GM12878 (cell line): ENCODE data around the gene DCST1. TPM values are rescaled to one million over a fixed set of nuclear protein-coding genes. Genes with fewer than 3 reads are reported as not detected.

Source experiments
- ATAC-seq: fragments of 200-7000 bp; cut with Tn5 transposase; 3 replicates; pipeline ENCODE4 v1.9.1; 2020; ENCODE audit warnings: mild to moderate bottlenecking, moderate library complexity
- BruUV-seq: library from RNA; stranded (reverse); fragments of 400-500 nt; replicated peaks from 2 replicates; lab custom pipeline; 2021; lab: Mats Ljungman, UMichigan
- CTCF ChIA-PET: fragments of 300-600 bp; sonication (Branson Sonifier 250); formaldehyde crosslinking; extraction: SDS; loops from one replicate; lab custom pipeline; 2021; ENCODE audit warnings: inconsistent platforms; lab: Yijun Ruan, JAX
- POLR2A ChIA-PET: fragments of 350-600 bp; formaldehyde crosslinking; extraction: SDS; loops from one replicate; lab custom pipeline; 2021; ENCODE audit warnings: inconsistent platforms; lab: Charles Lee
- RAD21 ChIA-PET: fragments of 300-600 bp; sonication (Branson Sonifier 250); formaldehyde crosslinking; loops from one replicate; lab custom pipeline; 2023; ENCODE audit warnings: antibody characterized with exemption; ENCODE audit not compliant: unreplicated experiment; lab: Charles Lee
- SMC1A ChIA-PET: fragments of 300-600 bp; sonication (Branson Sonifier 250); formaldehyde crosslinking; loops from one replicate; lab custom pipeline; 2023; ENCODE audit not compliant: unreplicated experiment, uncharacterized antibody; lab: Charles Lee
- DNase-seq: peaks from one replicate; pipeline ENCODE4 v3.0.0-alpha.2; 2011; ENCODE audit warnings: low read depth, low spot score
- FAIRE-seq: peaks from 3 replicates; lab custom pipeline; 2011; peaks lifted over from hg19 to GRCh38; lab: Jason Lieb, UNC
- H2AFZ ChIP-seq: 2 replicates; pipeline ENCODE4 v1.6.0; 2011; ENCODE audit warnings: low read depth, low read length, control low read depth; ENCODE audit not compliant: control insufficient read depth
- H3K27ac ChIP-seq: 2 replicates; pipeline ENCODE4 v1.5.1; 2011; ENCODE audit warnings: control low read depth; ENCODE audit not compliant: control insufficient read depth, insufficient read depth
- H3K27me3 ChIP-seq, 2 experiments: replicated peaks in 1 of 2; 2 replicates each; pipeline versions ENCODE4 v1.6.0 to v1.6.1; 2011; ENCODE audit warnings: low read length in 1 of 2; ENCODE audit not compliant: control insufficient read depth in 2 of 2, insufficient read depth in 2 of 2
- H3K36me3 ChIP-seq, 2 experiments: 2 replicates each; pipeline ENCODE4 v1.5.1; 2011; ENCODE audit warnings: low read length in 1 of 2; ENCODE audit not compliant: control insufficient read depth in 2 of 2, insufficient read depth in 2 of 2
- H3K4me1 ChIP-seq: 2 replicates; pipeline ENCODE4 v1.6.1; 2011; ENCODE audit warnings: mild to moderate bottlenecking, low read length, moderate library complexity, mixed read lengths; ENCODE audit not compliant: control insufficient read depth, insufficient read depth
- H3K4me2 ChIP-seq: 2 replicates; pipeline ENCODE4 v1.6.0; 2011; ENCODE audit warnings: control low read depth; ENCODE audit not compliant: control insufficient read depth, insufficient read depth
- H3K4me3 ChIP-seq: fragments of 200-600 bp; sonication (generic); 2 replicates; pipeline ENCODE4 v1.5.1; 2016
- H3K79me2 ChIP-seq: 2 replicates; pipeline ENCODE4 v1.6.0; 2011; ENCODE audit warnings: low read length; ENCODE audit not compliant: control insufficient read depth, insufficient read depth
- H3K9ac ChIP-seq: 2 replicates; pipeline ENCODE4 v1.8.0; 2011; ENCODE audit warnings: low read length, control low read depth, mixed read lengths; ENCODE audit not compliant: control insufficient read depth, insufficient read depth
- H3K9me3 ChIP-seq: replicated peaks from 3 replicates; pipeline ENCODE4 v1.5.1; 2011; ENCODE audit warnings: mild to moderate bottlenecking, low read length; ENCODE audit not compliant: control insufficient read depth, insufficient read depth
- H4K20me1 ChIP-seq: 2 replicates; pipeline ENCODE4 v1.6.0; 2011; ENCODE audit not compliant: control insufficient read depth, insufficient read depth
- BHLHE40 ChIP-seq, 2 experiments: fragments of 450-650 bp in 1 of 2; IDR thresholded peaks; 2 replicates each; pipeline ENCODE4 v1.6.1; 2011 to 2017; ENCODE audit warnings: low read depth in 2 of 2, borderline replicate concordance in 1 of 2, improper control_type of control experiment in 1 of 2, low read length in 1 of 2, mild to moderate bottlenecking in 1 of 2
- CTCF ChIP-seq, 3 experiments: IDR thresholded peaks in 2 of 3; conservative IDR thresholded peaks in 1 of 3; 2 replicates each; pipeline ENCODE4 v1.5.1; 2011; ENCODE audit warnings: low read depth in 3 of 3, low read length in 3 of 3, mild to moderate bottlenecking in 3 of 3, control low read depth in 2 of 3, moderate library complexity in 2 of 3, inconsistent platforms in 1 of 3, mixed read lengths in 1 of 3; ENCODE audit not compliant: control insufficient read depth in 2 of 3, insufficient read depth in 1 of 3; ENCODE audit errors: extremely low read depth in 1 of 3
- EGR1 ChIP-seq, 2 experiments: IDR thresholded peaks; 1 replicate in 1 of 2; 2 replicates in 1 of 2; pipeline ENCODE4 v1.6.1; 2011 to 2012; ENCODE audit warnings: low read depth in 2 of 2, low read length in 2 of 2, borderline replicate concordance in 1 of 2, mild to moderate bottlenecking in 1 of 2, moderate library complexity in 1 of 2
- EP300 ChIP-seq, 2 experiments: fragments of 150-350 bp in 1 of 2; IDR thresholded peaks; 2 replicates each; pipeline ENCODE4 v1.6.1; 2011 to 2012; ENCODE audit warnings: low read depth in 2 of 2, low read length in 2 of 2, borderline replicate concordance in 1 of 2, improper control_type of control experiment in 1 of 2, inconsistent platforms in 1 of 2; ENCODE audit not compliant: control insufficient read depth in 1 of 2
- HSF1 ChIP-seq: fragments of 150-350 bp; IDR thresholded peaks from 2 replicates; pipeline ENCODE4 v1.6.1; 2014; ENCODE audit warnings: mild to moderate bottlenecking, low read depth, low read length
- MYB ChIP-seq: fragments of 150-350 bp; IDR thresholded peaks from 2 replicates; pipeline ENCODE4 v1.6.1; 2014; ENCODE audit warnings: mild to moderate bottlenecking, low read depth, low read length, borderline replicate concordance
- POU2F2 ChIP-seq: IDR thresholded peaks from 3 replicates; pipeline ENCODE4 v1.6.1; 2011; ENCODE audit warnings: low read depth, mild to moderate bottlenecking, low read length, borderline replicate concordance
- SMAD1 ChIP-seq: fragments of 450-650 bp; IDR thresholded peaks from 2 replicates; pipeline ENCODE4 v1.6.1; 2018; ENCODE audit warnings: mild to moderate bottlenecking, low read depth; ENCODE audit not compliant: partially characterized antibody
- SMC3 ChIP-seq: IDR thresholded peaks from 2 replicates; pipeline ENCODE4 v1.6.1; 2011; ENCODE audit warnings: low read length, improper control_type of control experiment, borderline replicate concordance
- WGBS: methylation state at CpG from one replicate; pipeline ENCODE4 v1.1.6; 2016; ENCODE audit warnings: low lambda C conversion rate; ENCODE audit not compliant: insufficient replicate concordance, insufficient coverage; ENCODE audit errors: missing lambda C conversion rate; 5-methylcytosine and 5-hydroxymethylcytosine counted together
- in situ Hi-C: fragments of 300-500 bp; cut with MboI; formaldehyde crosslinking; loops from 9 replicates; pipeline ENCODE4 v1.14.3; 2018; ENCODE audit warnings: mixed read lengths
- intact Hi-C: fragments of 100-400 bp; cut with micrococcal nuclease; formaldehyde crosslinking; loops from one replicate; pipeline ENCODE4 v1.14.2; 2022; ENCODE audit not compliant: unreplicated experiment
- polyA plus RNA-seq, 11 experiments: library from polyadenylated mRNA; depleted of rRNA in 4 of 11; unstranded in 6 of 11; stranded (reverse) in 5 of 11; fragments of >200 nt; fragmentation: Nextera tagmentation in 4 of 11; fragmentation: Illumina TruSeq in 1 of 11; extraction: Ambion mirVana in 4 of 11; extraction: Trizol in 1 of 11; gene quantifications; 1 replicate in 1 of 11; 2 replicates in 10 of 11; pipeline versions ENCODE4 v1.2.1 to v1.2.3, GENCODE V29; 2011 to 2016; ENCODE audit warnings: inconsistent platforms in 2 of 11, missing spikeins in 2 of 11, low read depth in 1 of 11
- total RNA-seq, 4 experiments: library from RNA; depleted of rRNA in 3 of 4; stranded (reverse); fragments of >200 nt in 3 of 4; fragmentation: Illumina TruSeq in 1 of 4; extraction: Trizol in 1 of 4; gene quantifications; 2 replicates each; pipeline versions ENCODE4 v1.2.1 to v1.2.3, GENCODE V29; 2013 to 2021

The DCST1 gene
- total and polyA plus RNA-seq, 10 of the 15 experiments (the other 5 are each of a cell fraction or from before 2014, with no cell fraction given) = not detected

- H3K36me3 ChIP-seq = no peaks in the 10 kb centered on the region
- SMC1A ChIA-PET = interaction anchor here (1.0 to 2.9 kb wide), 9 partner anchors 19 to 84 kb away, joined by 3 to 17 read pairs (median 5); partner anchors contain the start of gene EFNA4
These were observed 50.5 kb downstream of the DCST1 start for GRCh38 chr1:155083865-155084721.

More at GRCh38 chr1:155083865-155084721, 50.5 kb downstream of the DCST1 start:
- Histone ChIP-seq H3K27me3 (peaks cover 23 to 27% of the 10 kb centered on the region in 2 experiments), H3K4me3 (peak overlapping the region; percentile 72; the same call in 1 of the 2 replicates), H3K9me3 (no peaks in the 10 kb centered on the region), H3K79me2 (no peaks in the 10 kb centered on the region), H3K4me2 (peak overlapping the region; percentile 79), H3K4me1 (peaks cover 39% of the 10 kb centered on the region), H4K20me1 (no peaks in the 10 kb centered on the region), H2AFZ (peak overlapping the region; percentile 97), H3K27ac (no peak overlapping the region), H3K9ac (no peak overlapping the region)
- RAD21 ChIA-PET = interaction anchor here (0.8 to 3.0 kb wide), 28 partner anchors 10 to 605 kb away, joined by 3 to 63 read pairs (median 5); partner anchors contain the start of genes ADAM15, CKS1B, EFNA4 and FLAD1
- in situ Hi-C loops (no loop called here), intact Hi-C loops (loop anchor here (1.0 to 10.0 kb wide), 4 partner anchors 21 to 599 kb away; partner anchors contain the start of genes EFNA4 and UBE2Q1)
- FAIRE-seq = no peak
- WGBS = 17% methylated on average over 21 of the region's 21 CpGs
- BruUV-seq = no TSS peak
- DNase-seq = no peak
- CTCF ChIA-PET = interaction anchor here (0.9 to 5.5 kb wide), 33 partner anchors 9 to 903 kb away, joined by 3 to 195 read pairs (median 6); partner anchors contain the start of genes ADAM15, EFNA4, FLAD1 and KRTCAP2
- no peak; the same call in 2 of the 3 replicates for ATAC-seq
- POLR2A ChIA-PET = interaction anchor here (1.0 to 2.0 kb wide), 9 partner anchors 13 to 110 kb away, joined by 3 to 12 read pairs (median 4); partner anchors contain the start of genes CKS1B, EFNA4 and SLC50A1
- TF ChIP-seq EGR1 (IDR thresholded peaks at IDR 0.05; ENCODE audit: borderline replicate concordance in 1 of 2, low read depth in 2 of 2, low read length in 2 of 2) (peak in 1 of 2 experiments; percentile 41; a peak in 1 of 3 replicates), BHLHE40 (IDR thresholded peaks at IDR 0.05; ENCODE audit: borderline replicate concordance in 1 of 2, low read depth in 2 of 2, low read length in 1 of 2) (peak; percentile 45 to 64; a peak in 1 of 4 replicates), MYB (no peak), SMC3 (peak; percentile 13; the same call in 1 of the 2 replicates), POU2F2 (peak; percentile 44; the same call in 1 of the 3 replicates), SMAD1 (peak; percentile 86), CTCF (IDR thresholded peaks at IDR 0.05 in 2 of 3, conservative IDR thresholded peaks at IDR 0.05 in 1 of 3; ENCODE audit: control insufficient read depth in 2 of 3, extremely low read depth in 1 of 3, insufficient read depth in 1 of 3, low read depth in 3 of 3, low read length in 3 of 3) (peak; percentile 11 to 46 (median 25); a peak in 3 of 6 replicates), HSF1 (no peak), EP300 (IDR thresholded peaks at IDR 0.05; ENCODE audit: borderline replicate concordance in 1 of 2, control insufficient read depth in 1 of 2, low read depth in 2 of 2, low read length in 2 of 2) (no peak)
